HUES64 (cell line): ENCODE measurements around the gene WNT1.

Experiments used
- H3K27ac ChIP-seq: 2 replicates; pipeline ENCODE4 v1.7.0; 2013; ENCODE audit warnings: low read depth, low read length, inconsistent platforms
- H3K27me3 ChIP-seq: 2 replicates; pipeline ENCODE4 v1.6.1; 2013; ENCODE audit warnings: mild to moderate bottlenecking, low read length; ENCODE audit not compliant: insufficient read depth
- H3K36me3 ChIP-seq: 2 replicates; pipeline ENCODE4 v1.6.1; 2013; ENCODE audit warnings: mild to moderate bottlenecking, low read length; ENCODE audit not compliant: insufficient read depth
- H3K4me1 ChIP-seq: 2 replicates; pipeline ENCODE4 v1.6.1; 2013; ENCODE audit warnings: mild to moderate bottlenecking, low read length, moderate library complexity; ENCODE audit not compliant: insufficient read depth
- H3K4me3 ChIP-seq: 2 replicates; pipeline ENCODE4 v1.5.1; 2013; ENCODE audit warnings: mild to moderate bottlenecking, low read length, moderate library complexity
- H3K9ac ChIP-seq: 2 replicates; pipeline ENCODE4 v1.6.1; 2013; ENCODE audit warnings: mild to moderate bottlenecking, low read depth, low read length
- H3K9me3 ChIP-seq: 2 replicates; pipeline ENCODE4 v1.6.1; 2013; ENCODE audit warnings: low read depth, low read length; ENCODE audit not compliant: insufficient read depth
- WGBS: fragments of 150-250, 120-280 bp; methylation state at CpG from one replicate; pipeline ENCODE4 v1.1.7; 2013; ENCODE audit warnings: missing lambda C conversion rate; 5-methylcytosine and 5-hydroxymethylcytosine counted together

WNT1 gene

GRCh38 chr12:48982397-48983080, 4.4 kb downstream of the WNT1 start:
- Histone ChIP-seq H3K4me3 (no peak overlapping the region), H3K9me3 (no peaks in the 10 kb centered on the region), H3K36me3 (no peaks in the 10 kb centered on the region), H3K9ac (no peak overlapping the region), H3K27me3 (peaks cover 99% of the 10 kb centered on the region), H3K4me1 (peaks cover 19% of the 10 kb centered on the region), H3K27ac (no peak overlapping the region)
- 76% methylated on average over 6 of the region's 6 CpGs for WGBS

- peaks cover 94% of the 10 kb centered on the region for H3K27me3 ChIP-seq
- H3K36me3 ChIP-seq: no peaks in the 10 kb centered on the region
- WGBS: 40% methylated on average over 7 of the region's 10 CpGs
- H3K4me1 ChIP-seq: peaks cover 10% of the 10 kb centered on the region; the same call in 1 of the 2 replicates
- no peaks in the 10 kb centered on the region for H3K9me3 ChIP-seq
- H3K27ac ChIP-seq: no peak overlapping the region
- H3K9ac ChIP-seq: no peak overlapping the region
- no peak overlapping the region for H3K4me3 ChIP-seq
These were observed 7.4 kb downstream of the WNT1 start for GRCh38 chr12:48985475-48985897.

DNA sequence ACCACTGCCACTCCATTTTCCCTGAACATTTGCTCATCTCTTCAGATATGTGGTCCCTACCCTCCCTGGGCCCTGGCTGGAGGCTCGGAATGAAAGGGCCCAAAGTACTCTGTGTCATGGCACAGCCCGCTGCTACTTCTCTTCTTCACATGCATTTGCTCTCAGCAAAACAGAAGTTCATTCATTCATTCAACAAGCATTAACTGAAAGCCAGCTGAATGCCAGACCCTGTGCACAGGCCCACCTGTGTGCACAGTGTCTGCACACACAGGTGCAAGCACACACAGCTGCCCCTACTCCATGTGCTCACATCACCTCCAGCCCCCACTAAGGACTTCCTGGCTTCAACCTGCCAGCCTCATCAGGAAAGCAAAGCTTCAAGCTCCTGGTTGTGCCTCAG, 7.8 kb downstream of the WNT1 start:
- no peaks in the 10 kb centered on the region for H3K36me3 ChIP-seq

GRCh38 chr12:48986720-48987291, 8.7 kb downstream of the WNT1 start:
- Histone ChIP-seq H3K9ac (no peak overlapping the region), H3K36me3 (no peaks in the 10 kb centered on the region), H3K4me1 (peaks cover 14% of the 10 kb centered on the region; the same call in 1 of the 2 replicates), H3K27ac (no peak overlapping the region), H3K4me3 (no peak overlapping the region), H3K27me3 (peaks cover 91% of the 10 kb centered on the region), H3K9me3 (no peaks in the 10 kb centered on the region)
- WGBS: 72% methylated on average over 22 of the region's 23 CpGs

More for the DNA sequence above, 7.8 kb downstream of the WNT1 start:
- Histone ChIP-seq H3K27me3 (peaks cover 94% of the 10 kb centered on the region), H3K9ac (no peak overlapping the region), H3K27ac (no peak overlapping the region), H3K9me3 (no peaks in the 10 kb centered on the region), H3K4me3 (no peak overlapping the region), H3K4me1 (peaks cover 14% of the 10 kb centered on the region; the same call in 1 of the 2 replicates)
- WGBS: 87% methylated on average over 2 of the region's 2 CpGs

GRCh38 chr12:48988030-48988649, 10.0 kb downstream of the WNT1 start:
- H3K9me3 ChIP-seq: no peaks in the 10 kb centered on the region
- H3K4me1 ChIP-seq: peaks cover 14% of the 10 kb centered on the region; the same call in 1 of the 2 replicates
- peaks cover 83% of the 10 kb centered on the region for H3K27me3 ChIP-seq
- no peaks in the 10 kb centered on the region for H3K36me3 ChIP-seq
- no peak overlapping the region for H3K27ac ChIP-seq
- no peak overlapping the region for H3K4me3 ChIP-seq
- 42% methylated on average over 16 of the region's 16 CpGs for WGBS
- H3K9ac ChIP-seq: no peak overlapping the region

DNA sequence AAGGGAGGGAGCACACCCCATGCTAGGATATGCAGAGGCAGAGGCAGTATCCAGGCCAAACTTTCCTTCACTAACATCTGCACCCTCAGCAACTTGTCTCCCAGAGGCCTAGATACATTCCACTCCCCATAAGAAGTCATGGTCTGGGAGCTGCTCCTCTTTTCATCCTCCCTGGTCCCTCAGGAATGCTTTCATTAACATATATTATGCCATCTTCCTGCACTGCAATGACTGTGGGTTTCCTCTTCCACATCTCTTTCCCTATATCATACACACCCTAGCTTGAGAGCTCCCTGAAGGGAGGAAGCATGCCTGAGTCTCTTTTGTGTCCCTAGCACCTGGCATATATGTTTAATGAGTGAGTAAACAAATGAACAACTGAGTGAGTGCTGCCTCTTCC, 12.4 kb downstream of the WNT1 start:
- Histone ChIP-seq H3K4me1 (peaks cover 14% of the 10 kb centered on the region; the same call in 1 of the 2 replicates), H3K27ac (no peak overlapping the region), H3K4me3 (no peak overlapping the region), H3K36me3 (no peaks in the 10 kb centered on the region), H3K27me3 (peaks cover 83% of the 10 kb centered on the region), H3K9me3 (no peaks in the 10 kb centered on the region), H3K9ac (no peak overlapping the region)

DNA sequence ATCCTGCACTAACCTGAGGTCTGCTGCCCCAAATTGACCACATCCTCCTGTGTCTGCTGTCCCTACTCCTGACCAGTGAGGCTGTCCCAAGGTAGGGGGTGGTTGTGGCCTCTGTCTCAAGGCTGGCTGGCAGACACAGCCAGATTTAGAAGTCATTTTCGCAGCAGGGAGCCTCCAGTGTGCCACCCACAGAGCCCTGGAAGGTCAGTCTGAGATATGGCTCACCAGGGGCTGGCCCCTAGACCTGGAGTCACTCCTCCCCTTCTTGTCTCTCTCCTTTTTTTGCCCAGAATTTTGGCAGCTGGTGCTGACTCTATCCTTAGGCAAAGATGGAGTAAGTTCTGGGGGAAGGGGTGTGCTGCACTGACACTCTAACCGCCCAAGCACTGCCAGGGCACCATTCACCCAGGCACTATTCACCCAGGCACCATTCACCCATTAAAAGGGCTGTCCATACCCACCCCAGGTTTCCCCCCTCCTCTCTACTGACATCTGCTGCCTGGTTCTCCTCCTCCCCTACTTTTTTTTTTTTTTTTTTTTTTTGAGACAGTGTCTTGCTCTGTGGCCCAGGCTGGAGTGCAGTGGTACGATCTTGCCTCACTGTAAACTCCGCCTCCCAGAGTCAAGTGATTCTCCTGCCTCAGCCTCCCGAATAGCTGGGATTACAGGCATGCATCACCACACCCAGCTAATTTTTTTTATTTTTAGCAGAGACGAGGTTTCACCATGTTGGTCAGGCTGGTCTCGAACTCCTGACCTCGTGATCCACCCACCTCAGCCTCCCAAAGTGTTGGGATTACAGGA, 13.3 kb downstream of the WNT1 start:
- no peaks in the 10 kb centered on the region for H3K36me3 ChIP-seq
- no peak overlapping the region for H3K27ac ChIP-seq
- H3K9ac ChIP-seq: no peak overlapping the region
- WGBS: 85% methylated on average over 8 of the region's 8 CpGs
- H3K4me3 ChIP-seq: no peak overlapping the region
- no peaks in the 10 kb centered on the region for H3K9me3 ChIP-seq
- peaks cover 83% of the 10 kb centered on the region for H3K27me3 ChIP-seq
- peaks cover 6% of the 10 kb centered on the region; the same call in 1 of the 2 replicates for H3K4me1 ChIP-seq

DNA sequence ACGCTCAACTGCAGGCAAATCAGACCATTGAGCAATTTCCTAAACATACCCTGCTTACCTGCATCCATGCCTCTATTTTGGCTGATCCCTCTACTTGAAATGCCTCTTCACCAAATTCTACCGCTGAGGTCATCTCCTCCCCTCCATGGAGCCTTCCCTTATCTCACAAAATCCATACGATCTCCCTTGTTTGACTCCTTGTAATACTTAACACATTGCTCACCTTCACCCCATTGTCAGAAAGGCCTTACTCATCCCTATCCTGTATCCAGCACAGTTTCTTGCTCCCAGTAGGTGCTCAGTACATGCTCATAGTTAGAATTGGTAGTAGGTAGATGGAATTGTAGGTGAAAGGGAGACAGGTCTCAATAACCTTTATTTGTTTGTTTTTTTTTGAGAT, 15.7 kb downstream of the WNT1 start:
- H3K4me1 ChIP-seq: peaks cover 6% of the 10 kb centered on the region; the same call in 1 of the 2 replicates
- H3K9ac ChIP-seq: no peak overlapping the region
- no peak overlapping the region for H3K4me3 ChIP-seq
- H3K27me3 ChIP-seq: peaks cover 85% of the 10 kb centered on the region
- WGBS: 64% methylated on average over 3 of the region's 3 CpGs
- H3K36me3 ChIP-seq: no peaks in the 10 kb centered on the region
- H3K9me3 ChIP-seq: no peaks in the 10 kb centered on the region
- no peak overlapping the region for H3K27ac ChIP-seq

GRCh38 chr12:48994224-48995085, 16.3 kb downstream of the WNT1 start:
- 22% methylated on average over 28 of the region's 32 CpGs for WGBS
- Histone ChIP-seq H3K27me3 (peaks cover 84% of the 10 kb centered on the region), H3K27ac (no peak overlapping the region), H3K4me3 (peak overlapping the region; percentile 28), H3K36me3 (no peaks in the 10 kb centered on the region), H3K4me1 (peaks cover 7% of the 10 kb centered on the region; the same call in 1 of the 2 replicates), H3K9ac (no peak overlapping the region), H3K9me3 (no peaks in the 10 kb centered on the region)

GRCh38 chr12:48995086-48995879, 17.2 kb downstream of the WNT1 start:
- Histone ChIP-seq H3K4me3 (peak overlapping the region; percentile 1; the same call in 1 of the 2 replicates), H3K27ac (no peak overlapping the region), H3K9ac (no peak overlapping the region), H3K4me1 (peaks cover 15% of the 10 kb centered on the region), H3K36me3 (no peaks in the 10 kb centered on the region), H3K27me3 (peaks cover 87% of the 10 kb centered on the region), H3K9me3 (no peaks in the 10 kb centered on the region)
- 9% methylated on average over 30 of the region's 32 CpGs for WGBS
